ENCODE data around the gene MPST. TPM values are rescaled to one million over a fixed set of nuclear protein-coding genes. Genes with fewer than 3 reads are reported as not detected.
"Not testable (repeated sequence)": the region's sequence is repeated elsewhere in the genome, so short reads cannot be mapped to it uniquely, and the experiment has no call there.

Gene MPST
- total RNA-seq, 1 donor from 2014 or later: 36.9 TPM

- Mint-ChIP-seq H3K9me3 (no peaks in the 10 kb centered on the region), H3K27ac (no peak overlapping the region), H3K4me3 (no peak overlapping the region), H3K27me3 (ENCODE audit: insufficient read depth, low read depth) (peaks cover 23% of the 10 kb centered on the region), H3K36me3 (no peaks in the 10 kb centered on the region), H3K4me1 (no peaks in the 10 kb centered on the region)
- no peak for TF ChIP-seq CTCF (IDR thresholded peaks at IDR 0.05)
- no peak for TF ChIP-seq EZH2phosphoT487 (IDR thresholded peaks at IDR 0.05)
- TF ChIP-seq EZH2 (IDR thresholded peaks at IDR 0.05): no peak
- H3K9me3 ChIP-seq (ENCODE audit: low read depth): no peaks in the 10 kb centered on the region
- H3K4me3 ChIP-seq: no peak overlapping the region
- DNase-seq (ENCODE audit: low spot score): no peak
- H3K9ac ChIP-seq: no peak overlapping the region
- H3K27ac ChIP-seq: no peak overlapping the region
- H3K4me1 ChIP-seq: no peaks in the 10 kb centered on the region
- peaks cover 3% of the 10 kb centered on the region for H4K20me1 ChIP-seq (ENCODE audit: low read depth)
- no peaks in the 10 kb centered on the region for H3K36me3 ChIP-seq
- no peaks in the 10 kb centered on the region for H3F3A ChIP-seq (ENCODE audit: low read depth)
- peaks cover 82% of the 10 kb centered on the region for H3K27me3 ChIP-seq
- no peak overlapping the region for H2AFZ ChIP-seq (replicated peaks)
- H3K79me2 ChIP-seq (ENCODE audit: low read depth): no peaks in the 10 kb centered on the region
- H3K4me2 ChIP-seq: no peak overlapping the region
Observed at GRCh38 chr22:37070334-37070733, 50.8 kb downstream of the MPST start.

DNA sequence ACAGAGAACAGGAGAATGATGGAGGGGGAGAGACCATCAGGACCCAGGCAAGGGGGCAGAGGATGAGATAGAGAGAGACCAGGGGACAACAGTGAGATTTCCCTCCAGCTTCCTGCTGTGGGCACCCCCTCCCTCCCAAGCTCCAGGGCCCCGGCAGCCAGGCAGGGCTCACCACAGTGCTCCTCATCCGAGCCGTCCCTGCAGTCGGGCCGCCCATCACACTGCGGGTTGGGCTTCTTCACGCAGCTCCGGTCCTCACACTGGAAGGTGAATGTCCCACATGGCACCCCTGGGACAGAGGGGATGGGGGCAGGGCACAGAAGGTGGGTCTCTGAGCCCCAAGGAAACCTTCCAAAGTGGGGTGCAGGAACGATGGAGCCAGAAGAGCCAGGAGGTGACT is 51.2 kb downstream of the MPST start:
- H3K4me3 ChIP-seq: no peak overlapping the region
- no peaks in the 10 kb centered on the region for H3K36me3 ChIP-seq
- H3K4me2 ChIP-seq: no peak overlapping the region
- H3K4me1 ChIP-seq: no peaks in the 10 kb centered on the region
- peaks cover 3% of the 10 kb centered on the region for H4K20me1 ChIP-seq (ENCODE audit: low read depth)
- Mint-ChIP-seq H3K27me3 (ENCODE audit: insufficient read depth, low read depth) (peaks cover 23% of the 10 kb centered on the region), H3K36me3 (no peaks in the 10 kb centered on the region), H3K4me1 (no peaks in the 10 kb centered on the region), H3K4me3 (no peak overlapping the region), H3K27ac (no peak overlapping the region), H3K9me3 (no peaks in the 10 kb centered on the region)
- H3K27ac ChIP-seq: no peak overlapping the region
- H3F3A ChIP-seq (ENCODE audit: low read depth): no peaks in the 10 kb centered on the region
- H3K27me3 ChIP-seq: peaks cover 86% of the 10 kb centered on the region
- no peak overlapping the region for H2AFZ ChIP-seq (replicated peaks)
- H3K9me3 ChIP-seq (ENCODE audit: low read depth): no peaks in the 10 kb centered on the region
- TF ChIP-seq CTCF (IDR thresholded peaks at IDR 0.05): no peak
- no peak for TF ChIP-seq EZH2 (IDR thresholded peaks at IDR 0.05)
- no peak for TF ChIP-seq EZH2phosphoT487 (IDR thresholded peaks at IDR 0.05)
- H3K9ac ChIP-seq: no peak overlapping the region
- no peak for DNase-seq (ENCODE audit: low spot score)
- no peaks in the 10 kb centered on the region for H3K79me2 ChIP-seq (ENCODE audit: low read depth)

DNA sequence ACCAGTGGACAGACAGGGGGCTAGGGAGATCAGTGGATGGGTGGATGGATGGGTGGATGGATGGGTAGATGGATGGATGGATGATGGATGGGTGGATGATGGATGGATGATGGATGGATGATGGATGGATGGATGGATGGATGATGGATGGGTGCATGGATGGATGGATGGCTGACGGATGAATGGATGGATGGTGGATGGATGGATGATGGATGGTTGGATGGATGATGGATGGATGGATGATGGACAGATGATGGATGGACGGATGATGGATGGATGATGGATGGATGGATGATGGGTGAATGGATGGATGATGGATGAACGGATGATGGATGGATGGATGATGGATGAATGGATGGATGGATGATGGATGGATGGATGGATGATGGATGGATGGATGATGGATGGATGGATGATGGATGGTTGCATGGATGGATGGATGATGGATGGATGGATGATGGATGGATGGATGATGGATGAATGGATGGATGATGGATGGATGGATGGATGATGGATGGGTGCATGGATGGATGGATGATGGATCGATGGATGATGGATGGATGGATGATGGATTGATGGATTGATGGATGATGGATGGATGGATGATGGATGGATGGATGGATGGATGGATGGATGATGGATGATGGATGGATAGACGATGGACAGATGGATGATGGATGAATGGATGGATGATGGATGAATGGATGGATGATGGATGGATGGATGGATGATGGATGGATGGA is 52.5 kb downstream of the MPST start:
- DNase-seq (ENCODE audit: low spot score); H3K4me1 ChIP-seq; H3K9ac ChIP-seq; H3K4me2 ChIP-seq; H4K20me1 ChIP-seq (ENCODE audit: low read depth); H3K4me3 ChIP-seq; H3K27ac ChIP-seq; H3K4me3 Mint-ChIP-seq; H3K9me3 Mint-ChIP-seq; H3K4me1 Mint-ChIP-seq; H3K27ac Mint-ChIP-seq; H2AFZ ChIP-seq (replicated peaks); H3K9me3 ChIP-seq (ENCODE audit: low read depth); H3K36me3 ChIP-seq; H3F3A ChIP-seq (ENCODE audit: low read depth); H3K36me3 Mint-ChIP-seq; H3K79me2 ChIP-seq (ENCODE audit: low read depth): not testable (repeated sequence)
- peaks cover 27% of the 10 kb centered on the region for H3K27me3 Mint-ChIP-seq (ENCODE audit: insufficient read depth, low read depth)
- H3K27me3 ChIP-seq: peaks cover 91% of the 10 kb centered on the region

- no peak for TF ChIP-seq EZH2 (IDR thresholded peaks at IDR 0.05)
- no peak for TF ChIP-seq CTCF (IDR thresholded peaks at IDR 0.05)
- no peak for TF ChIP-seq EZH2phosphoT487 (IDR thresholded peaks at IDR 0.05)
- no peaks in the 10 kb centered on the region for H3K4me1 Mint-ChIP-seq
- H3K36me3 Mint-ChIP-seq: no peaks in the 10 kb centered on the region
- no peaks in the 10 kb centered on the region for H3F3A ChIP-seq (ENCODE audit: low read depth)
- no peaks in the 10 kb centered on the region for H3K4me1 ChIP-seq
- H3K9me3 ChIP-seq (ENCODE audit: low read depth): no peaks in the 10 kb centered on the region
- H3K27ac Mint-ChIP-seq: no peak overlapping the region
- no peaks in the 10 kb centered on the region for H3K36me3 ChIP-seq
- H4K20me1 ChIP-seq (ENCODE audit: low read depth): peaks cover 3% of the 10 kb centered on the region
- H3K4me2 ChIP-seq: no peak overlapping the region
- H3K27me3 Mint-ChIP-seq (ENCODE audit: insufficient read depth, low read depth): peaks cover 31% of the 10 kb centered on the region
- no peak overlapping the region for H3K27ac ChIP-seq
- peaks cover 92% of the 10 kb centered on the region for H3K27me3 ChIP-seq
- no peak for DNase-seq (ENCODE audit: low spot score)
- no peaks in the 10 kb centered on the region for H3K79me2 ChIP-seq (ENCODE audit: low read depth)
- no peak overlapping the region for H3K4me3 ChIP-seq
- no peak overlapping the region for H3K9ac ChIP-seq
- H2AFZ ChIP-seq (replicated peaks): no peak overlapping the region
- H3K9me3 Mint-ChIP-seq: no peaks in the 10 kb centered on the region
- no peak overlapping the region for H3K4me3 Mint-ChIP-seq
Observed at GRCh38 chr22:37072673-37073072, 53.1 kb downstream of the MPST start.
